Stimulated activated CD4-positive, alpha-beta T cell treated with anti-CD3 and anti-CD28 coated beads, Interleukin-12 subunit alpha, Interleukin-12 subunit beta, amount 100 ng/mL, for 24 hours (primary cell): Measurements from ENCODE around the gene ANAPC10.
"Not testable (repeated sequence)": the region's sequence is repeated elsewhere in the genome, so short reads cannot be mapped to it uniquely, and the experiment has no call there.

Experiments used
- DNase-seq, 2 experiments: peaks; one replicate each; pipeline ENCODE4 v3.0.0-alpha.2; 2020; ENCODE audit warnings: low read depth in 2 of 2

The ANAPC10 gene

GRCh38 chr4:145010315-145010714 is 87.7 kb downstream of the ANAPC10 start:
- not testable (repeated sequence) for DNase-seq

GRCh38 chr4:145003675-145004074 is 94.3 kb downstream of the ANAPC10 start:
- DNase-seq = no peak

- no peak for DNase-seq
Measured at GRCh38 chr4:145001635-145002034, 96.4 kb downstream of the ANAPC10 start.

DNA sequence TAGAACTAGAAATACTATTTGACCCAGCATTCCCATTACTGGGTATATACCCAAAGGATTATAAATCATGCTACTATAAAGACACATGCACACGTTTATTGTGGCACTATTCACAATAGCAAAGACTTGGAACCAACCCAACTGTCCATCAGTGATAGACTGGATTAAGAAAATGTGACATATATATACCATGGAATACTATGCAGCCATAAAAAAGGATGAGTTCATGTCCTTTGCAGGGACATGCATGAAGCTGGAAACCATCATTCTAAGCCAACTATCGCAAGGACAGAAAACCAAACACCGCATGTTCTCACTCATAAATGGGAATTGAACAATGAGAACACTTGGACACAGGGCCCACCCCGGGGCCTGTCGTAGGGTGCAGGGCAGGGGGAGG is 97.3 kb downstream of the ANAPC10 start:
- not testable (repeated sequence) for DNase-seq

GRCh38 chr4:144989306-144989705 is 108.7 kb downstream of the ANAPC10 start:
- no peak for DNase-seq

DNA sequence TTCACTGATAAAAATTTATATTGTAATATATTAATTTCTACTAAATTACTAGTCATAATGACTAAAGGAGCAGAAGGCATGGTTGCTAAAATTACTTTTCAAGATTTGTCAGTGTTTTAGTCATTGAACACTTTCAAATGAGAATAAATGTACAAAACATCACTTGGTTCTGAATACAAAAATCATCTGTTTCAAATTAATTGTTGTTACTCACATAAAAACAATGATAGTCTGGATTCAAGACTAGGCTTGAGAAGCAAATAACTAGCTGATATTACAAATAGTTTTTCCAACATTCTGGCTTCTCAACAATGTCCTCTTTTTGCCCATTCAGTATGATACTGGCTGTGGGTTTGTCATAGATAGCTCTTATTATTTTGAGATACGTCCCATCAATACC is 112.5 kb downstream of the ANAPC10 start:
- DNase-seq = no peak

DNA sequence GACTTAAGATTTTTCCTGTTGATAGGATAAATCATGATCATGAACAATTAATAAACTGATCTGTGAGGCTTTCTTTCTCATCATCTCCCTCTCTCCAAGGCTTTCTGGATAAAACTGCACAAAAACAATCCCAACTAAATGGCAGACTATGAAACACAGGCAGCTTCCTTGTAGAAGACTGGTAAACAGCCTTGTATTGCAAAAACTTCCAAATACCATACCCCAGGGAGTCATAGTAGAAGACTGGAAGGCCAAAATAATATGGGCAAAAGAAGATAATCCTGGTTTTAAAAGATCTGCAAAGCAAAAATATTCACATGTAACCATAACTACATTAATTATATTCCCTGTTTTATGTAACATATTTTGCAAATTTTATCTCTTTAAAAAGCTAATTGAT is 113.0 kb downstream of the ANAPC10 start:
- DNase-seq = no peak

DNA sequence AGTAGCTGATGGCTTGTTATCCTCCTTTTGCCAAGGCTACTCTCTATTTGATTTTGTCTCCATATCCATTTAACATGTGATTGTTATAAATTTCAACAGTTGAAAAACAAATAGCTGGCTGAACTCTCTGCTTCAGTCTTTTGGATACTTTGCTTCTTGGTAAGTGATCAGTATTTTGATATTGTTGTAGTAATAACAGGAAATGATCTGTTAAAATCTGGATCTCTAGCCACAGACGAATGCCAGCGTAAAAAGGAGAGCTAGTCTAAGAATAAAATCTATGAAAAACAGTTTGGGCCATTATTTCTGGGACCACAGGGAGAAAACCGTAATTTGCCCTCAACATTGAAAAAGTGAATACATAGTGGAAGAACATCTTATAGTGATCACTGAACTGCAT is 113.8 kb downstream of the ANAPC10 start:
- DNase-seq = no peak

GRCh38 chr4:144975718-144976117 is 122.3 kb downstream of the ANAPC10 start:
- no peak for DNase-seq

DNA sequence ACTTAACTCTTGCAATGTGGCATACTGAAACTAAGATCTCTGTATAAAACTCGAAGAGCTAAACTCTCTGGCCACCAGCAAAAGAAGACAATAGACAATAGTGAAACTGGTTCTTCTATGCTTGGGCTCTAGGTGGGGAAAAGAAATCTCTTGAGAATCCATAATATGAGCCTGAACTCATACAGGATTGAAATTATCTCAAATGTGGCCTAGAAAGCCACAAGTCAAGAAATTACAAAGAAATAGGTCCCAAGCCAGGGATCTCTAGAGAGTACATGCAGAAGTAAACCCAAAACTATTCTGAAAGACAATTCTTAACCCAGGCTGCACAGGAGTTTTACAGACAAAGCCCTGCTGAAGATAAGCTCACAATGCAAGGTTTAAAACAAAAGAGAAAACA is 127.4 kb downstream of the ANAPC10 start:
- DNase-seq = no peak

DNA sequence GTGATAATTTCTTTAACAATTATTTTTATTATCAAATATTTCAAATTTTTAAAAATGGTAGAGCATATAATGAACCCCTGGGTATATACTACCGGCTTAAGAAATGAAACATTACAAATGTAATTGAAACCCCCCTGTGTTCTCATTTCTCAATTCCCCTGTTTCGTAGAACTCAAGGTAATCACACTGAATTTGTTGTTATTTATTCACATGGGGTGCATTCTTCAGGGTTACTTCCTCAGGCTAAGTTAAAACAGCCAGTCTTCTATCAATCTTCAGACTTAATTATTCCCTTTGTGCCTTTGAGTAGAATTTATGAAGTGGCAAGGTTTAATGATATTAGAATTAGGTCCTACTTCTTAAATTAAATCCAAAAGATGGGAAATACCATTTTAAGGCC is 128.2 kb downstream of the ANAPC10 start:
- no peak for DNase-seq

GRCh38 chr4:144968606-144969005 is 129.4 kb downstream of the ANAPC10 start:
- no peak for DNase-seq

- no peak for DNase-seq
Measured at GRCh38 chr4:144967161-144967560, 130.8 kb downstream of the ANAPC10 start.

- DNase-seq = no peak
Measured at GRCh38 chr4:144962300-144962699, 135.7 kb downstream of the ANAPC10 start.

DNA sequence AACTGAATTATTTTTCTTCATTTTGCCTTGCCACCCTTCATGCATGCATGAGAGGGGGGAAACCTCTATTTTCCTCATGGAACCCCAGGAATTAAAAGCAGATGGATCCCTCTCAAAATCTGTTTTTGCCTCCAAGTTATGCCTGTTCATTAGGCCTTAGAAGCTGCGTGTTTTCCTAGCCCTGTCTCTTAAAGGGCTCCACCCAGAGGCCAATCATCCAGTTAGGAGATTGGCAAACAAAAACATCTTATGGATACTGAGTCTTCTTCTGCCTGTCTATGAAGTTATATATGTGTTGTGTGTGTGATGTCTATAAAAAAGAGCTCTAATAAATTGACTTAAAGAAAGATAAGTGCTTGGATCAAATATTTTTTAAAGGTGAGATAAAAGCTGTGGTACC is 142.9 kb downstream of the ANAPC10 start:
- no peak for DNase-seq

DNA sequence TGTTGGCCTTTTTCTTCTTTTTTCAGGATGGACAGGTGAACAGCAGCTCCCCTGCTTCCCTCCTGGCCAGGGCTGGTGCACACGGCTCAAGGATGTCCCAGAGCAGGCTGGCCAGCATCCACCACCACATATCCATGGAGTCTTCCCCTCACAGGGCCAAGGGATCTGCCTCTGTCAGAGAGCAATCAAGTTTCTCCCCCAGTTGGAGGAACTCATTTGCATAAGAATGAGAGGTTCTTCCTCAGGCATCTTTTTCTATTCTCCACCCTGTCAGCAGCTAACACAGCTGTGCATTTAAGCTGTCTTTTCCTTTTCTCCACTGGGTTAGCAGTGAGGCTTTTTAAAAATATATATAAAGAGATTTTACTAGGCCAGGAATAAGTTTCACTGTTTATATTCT is 143.8 kb downstream of the ANAPC10 start:
- DNase-seq = no peak

GRCh38 chr4:144948421-144948820 is 149.6 kb downstream of the ANAPC10 start:
- DNase-seq = no peak

DNA sequence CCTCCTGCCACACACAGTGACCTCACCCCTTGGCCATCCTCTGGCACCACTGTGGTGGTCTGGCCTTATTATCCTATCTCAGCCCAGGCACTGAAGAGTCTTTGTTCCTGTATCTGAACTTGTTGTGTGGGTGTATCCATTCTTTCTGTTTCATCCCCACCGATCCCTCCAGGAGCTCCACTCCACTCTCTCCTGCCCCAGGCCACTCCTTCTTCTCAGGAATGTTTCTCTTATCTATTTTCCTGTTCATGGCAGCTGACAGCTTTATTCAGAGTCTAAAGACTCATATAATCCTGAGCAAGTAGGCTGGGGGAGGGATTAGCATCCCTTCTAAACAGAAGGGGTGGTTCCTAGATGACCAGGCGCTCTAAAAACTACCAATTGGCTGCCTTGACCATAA is 150.0 kb downstream of the ANAPC10 start:
- no peak for DNase-seq
